Lower leg skin (tissue), 4 donors: ENCODE results near the gene APRT. TPM values are rescaled to one million over a fixed set of nuclear protein-coding genes. Genes with fewer than 3 reads are reported as not detected.

ENCODE experiments used
- DNase-seq, 2 donors: peaks; one replicate each; pipeline ENCODE4 v3.0.0-alpha.2; 2019; ENCODE audit warnings: low spot score in 2 of 2
- H3K4me3 ChIP-seq: fragments of 200-600 bp; sonication (generic); 2 replicates; pipeline ENCODE4 v1.5.1; 2017; ENCODE audit warnings: mild to moderate bottlenecking, low read depth; ENCODE audit not compliant: poor library complexity, severe bottlenecking
- POLR2A ChIP-seq, 2 donors: fragments of 450-650 bp; IDR thresholded peaks; one replicate each; pipeline ENCODE4 v1.6.1; 2016 to 2017; ENCODE audit warnings: antibody characterized with exemption in 2 of 2, mild to moderate bottlenecking in 1 of 2, moderate library complexity in 1 of 2
- WGBS, 2 donors: methylation state at CpG; one replicate each; pipeline ENCODE4 v1.1.5; 2018; 5-methylcytosine and 5-hydroxymethylcytosine counted together
- intact Hi-C: fragments of 100-400 bp; cut with DNase I; formaldehyde crosslinking; loops from one replicate; pipeline ENCODE4 v1.15.0; 2023; ENCODE audit warnings: low total_unique reads
- total RNA-seq, 4 donors: library from RNA; depleted of rRNA; stranded (reverse); fragments of >200 nt; gene quantifications; one replicate each; pipeline ENCODE4 v1.1.0, GENCODE V29; 2016
- TF ChIP-seq, protein P1 (sequence below), 3 donors: fragments of 450-650 bp; IDR thresholded peaks; one replicate each; pipeline ENCODE4 v1.5.1; 2016; ENCODE audit warnings: antibody characterized with exemption in 3 of 3, mild to moderate bottlenecking in 3 of 3, moderate library complexity in 2 of 3

APRT gene
- total RNA-seq, 4 donors from 2014 or later: 276 to 310 (median 291) TPM

- intact Hi-C loops: no loop called here
- WGBS, 2 donors: 21 to 33% methylated on average over 26 to 30 of the region's 39 CpGs
- TF ChIP-seq POLR2A (IDR thresholded peaks at IDR 0.05): no peak
- TF ChIP-seq, protein P1, sequence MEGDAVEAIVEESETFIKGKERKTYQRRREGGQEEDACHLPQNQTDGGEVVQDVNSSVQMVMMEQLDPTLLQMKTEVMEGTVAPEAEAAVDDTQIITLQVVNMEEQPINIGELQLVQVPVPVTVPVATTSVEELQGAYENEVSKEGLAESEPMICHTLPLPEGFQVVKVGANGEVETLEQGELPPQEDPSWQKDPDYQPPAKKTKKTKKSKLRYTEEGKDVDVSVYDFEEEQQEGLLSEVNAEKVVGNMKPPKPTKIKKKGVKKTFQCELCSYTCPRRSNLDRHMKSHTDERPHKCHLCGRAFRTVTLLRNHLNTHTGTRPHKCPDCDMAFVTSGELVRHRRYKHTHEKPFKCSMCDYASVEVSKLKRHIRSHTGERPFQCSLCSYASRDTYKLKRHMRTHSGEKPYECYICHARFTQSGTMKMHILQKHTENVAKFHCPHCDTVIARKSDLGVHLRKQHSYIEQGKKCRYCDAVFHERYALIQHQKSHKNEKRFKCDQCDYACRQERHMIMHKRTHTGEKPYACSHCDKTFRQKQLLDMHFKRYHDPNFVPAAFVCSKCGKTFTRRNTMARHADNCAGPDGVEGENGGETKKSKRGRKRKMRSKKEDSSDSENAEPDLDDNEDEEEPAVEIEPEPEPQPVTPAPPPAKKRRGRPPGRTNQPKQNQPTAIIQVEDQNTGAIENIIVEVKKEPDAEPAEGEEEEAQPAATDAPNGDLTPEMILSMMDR (IDR thresholded peaks at IDR 0.05): no peak
- DNase-seq: peak in 1 of 2 donors; percentile 87
- H3K4me3 ChIP-seq: no peak overlapping the region
These were observed 7.0 kb downstream of the APRT start for GRCh38 chr16:88804552-88805339.

GRCh38 chr16:88804173-88804551 lies 7.6 kb downstream of the APRT start:
- no peak for DNase-seq
- TF ChIP-seq, protein P1 (IDR thresholded peaks at IDR 0.05): no peak
- no peak for TF ChIP-seq POLR2A (IDR thresholded peaks at IDR 0.05)
- 0 to 6% methylated on average over 11 to 12 of the region's 16 CpGs for WGBS, 2 donors
- no peak overlapping the region for H3K4me3 ChIP-seq
- intact Hi-C loops: no loop called here

GRCh38 chr16:88803264-88803987 lies 8.3 kb downstream of the APRT start, which contains the start of gene CDT1:
Gene CDT1, plus strand, starts transcription at chr16:88803789. Its CDS starts 43 bp downstream, at chr16:88803832.
- 0% methylated on average over 34 to 79 of the region's 98 CpGs for WGBS, 2 donors
- DNase-seq: peak; percentile 70 to 96
- H3K4me3 ChIP-seq: peak within 1 kb of the TSS; percentile 54
- intact Hi-C loops: no loop called here
- TF ChIP-seq POLR2A (IDR thresholded peaks at IDR 0.05): no peak
- TF ChIP-seq, protein P1 (IDR thresholded peaks at IDR 0.05): no peak

DNA sequence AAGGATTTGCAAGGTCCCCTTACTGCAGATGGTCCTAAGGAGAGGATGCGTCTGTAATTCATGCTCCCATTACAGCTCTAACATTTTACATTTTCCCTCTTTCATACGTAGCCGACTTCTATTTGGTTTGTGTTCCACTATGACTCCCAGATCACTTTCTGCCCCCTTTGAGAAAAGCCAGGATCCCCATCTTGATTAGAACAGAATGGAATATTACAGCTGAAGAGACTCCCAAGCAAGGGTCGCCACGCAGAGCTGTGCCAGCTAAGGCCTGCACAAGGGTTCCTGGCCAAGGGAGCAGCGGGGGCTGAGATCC lies 11.5 kb downstream of the APRT start:
- TF ChIP-seq POLR2A (IDR thresholded peaks at IDR 0.05): no peak
- TF ChIP-seq, protein P1 (IDR thresholded peaks at IDR 0.05): no peak
- intact Hi-C loops: no loop called here
- WGBS, 2 donors: 88 to 93% methylated on average over 6 of the region's 6 CpGs

GRCh38 chr16:88799569-88800276 lies 12.0 kb downstream of the APRT start:
- intact Hi-C loops: no loop called here

More for the DNA sequence above, 11.5 kb downstream of the APRT start:
- DNase-seq: no peak
- H3K4me3 ChIP-seq: no peak overlapping the region

More at GRCh38 chr16:88799569-88800276, 12.0 kb downstream of the APRT start:
- 86 to 91% methylated on average over 14 to 16 of the region's 17 CpGs for WGBS, 2 donors
- no peak overlapping the region for H3K4me3 ChIP-seq
- no peak for DNase-seq
- TF ChIP-seq POLR2A (IDR thresholded peaks at IDR 0.05): no peak
- TF ChIP-seq, protein P1 (IDR thresholded peaks at IDR 0.05): no peak
